NCI-H446 treated with DMSO at 0.1 percent for 48 hours (cell line): Measurements from ENCODE around the gene ECPAS.
"Not testable (repeated sequence)": the region's sequence is repeated elsewhere in the genome, so short reads cannot be mapped to it uniquely, and the experiment has no call there.

Experiments
- DNase-seq: peaks from one replicate; lab custom pipeline; 2025; lab: John Stamatoyannopoulos, UW

Gene ECPAS

DNA sequence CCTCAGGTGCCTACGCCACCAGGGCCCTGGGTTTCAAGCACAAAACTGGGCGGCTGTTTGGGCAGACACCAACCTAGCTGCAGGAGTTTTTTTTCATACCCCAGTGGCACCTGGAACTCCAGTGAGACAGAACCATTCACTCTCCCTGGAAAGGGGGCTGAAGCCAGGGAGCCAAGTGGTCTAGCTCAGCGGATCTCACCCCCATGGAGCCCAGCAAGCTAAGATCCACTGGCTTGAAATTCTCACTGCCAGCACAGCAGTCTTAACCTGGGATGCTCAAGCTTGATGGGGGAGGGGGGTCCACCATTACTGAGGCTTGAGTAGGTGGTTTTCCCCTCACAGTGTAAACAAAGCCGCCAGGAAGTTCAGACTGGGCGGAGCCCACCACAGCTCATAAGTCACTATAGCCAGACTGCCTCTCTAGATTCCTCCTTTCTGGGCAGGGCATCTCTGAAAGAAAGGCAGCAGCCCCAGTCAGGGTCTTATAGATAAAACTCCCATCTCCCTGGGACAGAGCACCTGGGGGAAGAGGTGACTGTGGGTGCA lies 149.8 kb downstream of the ECPAS start:
- DNase-seq = not testable (repeated sequence)

DNA sequence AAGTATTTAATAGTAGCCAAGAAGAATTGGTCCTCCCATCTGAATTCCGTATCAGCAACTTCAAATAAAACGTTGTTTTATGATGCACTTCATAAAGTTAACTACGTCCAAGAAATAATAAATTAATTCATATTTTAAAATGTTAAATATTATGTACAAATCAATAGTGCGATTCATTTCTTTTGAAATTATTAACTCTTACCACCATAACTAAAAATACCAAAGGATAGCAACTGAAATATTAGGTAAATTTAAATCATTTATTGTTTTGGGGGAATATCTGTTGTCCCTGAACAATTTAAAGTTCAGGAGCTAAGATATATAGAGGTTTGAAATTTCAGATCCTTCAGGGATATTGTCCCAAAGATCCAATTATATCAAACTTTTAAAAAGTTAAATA lies 154.1 kb downstream of the ECPAS start, which contains the start of gene OR2K2:
OR2K2 (minus strand) TSS at position 101 of the 400 bp plus-strand sequence. CDS start 1,791 bp downstream, outside the sequence.
- DNase-seq = no peak

GRCh38 chr9:111320631-111321030 lies 163.6 kb downstream of the ECPAS start:
- no peak for DNase-seq

GRCh38 chr9:111316796-111317195 lies 167.4 kb downstream of the ECPAS start:
- no peak for DNase-seq
